ENCODE data around the gene SEC23IP. TPM values are rescaled to one million over a fixed set of nuclear protein-coding genes. Genes with fewer than 3 reads are reported as not detected.
"Not testable (repeated sequence)": the region's sequence is repeated elsewhere in the genome, so short reads cannot be mapped to it uniquely, and the experiment has no call there.

Gene SEC23IP
- polyA plus RNA-seq, 2 donors, result 7.9 to 8.0 TPM

GRCh38 chr10:119896937-119897770 is 4.6 kb downstream of the SEC23IP start:
- H3K27me3 ChIP-seq (ENCODE audit: control insufficient read depth in 1 of 2, insufficient read depth in 2 of 2, low read length in 2 of 2), result no peaks in the 10 kb centered on the region
- no peaks in the 10 kb centered on the region for H3K9me3 ChIP-seq (ENCODE audit: control insufficient read depth in 2 of 2, insufficient read depth in 1 of 2, low read depth in 1 of 2, low read length in 1 of 2)
- peaks cover 7 to 11% of the 10 kb centered on the region in 2 donors for H3K4me1 ChIP-seq (ENCODE audit: control insufficient read depth in 2 of 2, insufficient read depth in 2 of 2, low read length in 1 of 2)
- peaks cover 0 to 2% of the 10 kb centered on the region in 2 donors for H3K36me3 ChIP-seq (ENCODE audit: control insufficient read depth in 2 of 2, insufficient read depth in 2 of 2, low read length in 1 of 2)
- peak overlapping the region in 1 of 2 donors; percentile 57 for H3K27ac ChIP-seq (ENCODE audit: low read depth in 2 of 2, low read length in 1 of 2)
- no peak overlapping the region for H3K4me3 ChIP-seq (ENCODE audit: low read depth in 1 of 2, low read length in 2 of 2)
- WGBS, 2 donors, result 46 to 61% methylated on average over 9 of the region's 9 CpGs

GRCh38 chr10:119898577-119898976 is 6.0 kb downstream of the SEC23IP start:
- 91 to 93% methylated on average over 4 of the region's 4 CpGs for WGBS, 2 donors
- no peaks in the 10 kb centered on the region for H3K9me3 ChIP-seq (ENCODE audit: control insufficient read depth in 2 of 2, insufficient read depth in 1 of 2, low read depth in 1 of 2, low read length in 1 of 2)
- peaks cover under 1 to 6% of the 10 kb centered on the region in 2 donors for H3K36me3 ChIP-seq (ENCODE audit: control insufficient read depth in 2 of 2, insufficient read depth in 2 of 2, low read length in 1 of 2)
- no peaks in the 10 kb centered on the region for H3K27me3 ChIP-seq (ENCODE audit: control insufficient read depth in 1 of 2, insufficient read depth in 2 of 2, low read length in 2 of 2)
- H3K4me1 ChIP-seq (ENCODE audit: control insufficient read depth in 2 of 2, insufficient read depth in 2 of 2, low read length in 1 of 2), result peaks cover 7 to 9% of the 10 kb centered on the region in 2 donors
- no peak overlapping the region for H3K4me3 ChIP-seq (ENCODE audit: low read depth in 1 of 2, low read length in 2 of 2)
- no peak overlapping the region for H3K27ac ChIP-seq (ENCODE audit: low read depth in 2 of 2, low read length in 1 of 2)

- Histone ChIP-seq H3K27ac (ENCODE audit: low read depth in 2 of 2, low read length in 1 of 2) (no peak overlapping the region), H3K36me3 (ENCODE audit: control insufficient read depth in 2 of 2, insufficient read depth in 2 of 2, low read length in 1 of 2) (peaks cover 5 to 7% of the 10 kb centered on the region in 2 donors), H3K27me3 (ENCODE audit: control insufficient read depth in 1 of 2, insufficient read depth in 2 of 2, low read length in 2 of 2) (no peaks in the 10 kb centered on the region), H3K9me3 (ENCODE audit: control insufficient read depth in 2 of 2, insufficient read depth in 1 of 2, low read depth in 1 of 2, low read length in 1 of 2) (no peaks in the 10 kb centered on the region), H3K4me1 (ENCODE audit: control insufficient read depth in 2 of 2, insufficient read depth in 2 of 2, low read length in 1 of 2) (no peaks in the 10 kb centered on the region), H3K4me3 (ENCODE audit: low read depth in 1 of 2, low read length in 2 of 2) (no peak overlapping the region)
- 87 to 90% methylated on average over 16 of the region's 16 CpGs for WGBS, 2 donors
These were observed 11.6 kb downstream of the SEC23IP start for GRCh38 chr10:119903946-119904666.

GRCh38 chr10:119907695-119908094 is 15.2 kb downstream of the SEC23IP start:
- H3K9me3 ChIP-seq (ENCODE audit: control insufficient read depth in 2 of 2, insufficient read depth in 1 of 2, low read depth in 1 of 2, low read length in 1 of 2); H3K27me3 ChIP-seq (ENCODE audit: control insufficient read depth in 1 of 2, insufficient read depth in 2 of 2, low read length in 2 of 2); H3K4me3 ChIP-seq (ENCODE audit: low read depth in 1 of 2, low read length in 2 of 2); H3K27ac ChIP-seq (ENCODE audit: low read depth in 2 of 2, low read length in 1 of 2); H3K36me3 ChIP-seq (ENCODE audit: control insufficient read depth in 2 of 2, insufficient read depth in 2 of 2, low read length in 1 of 2); H3K4me1 ChIP-seq (ENCODE audit: control insufficient read depth in 2 of 2, insufficient read depth in 2 of 2, low read length in 1 of 2): not testable (repeated sequence)
- WGBS, 2 donors, result 96 to 97% methylated on average over 7 of the region's 7 CpGs

- Histone ChIP-seq H3K27ac (ENCODE audit: low read depth in 2 of 2, low read length in 1 of 2) (no peak overlapping the region), H3K9me3 (ENCODE audit: control insufficient read depth in 2 of 2, insufficient read depth in 1 of 2, low read depth in 1 of 2, low read length in 1 of 2) (no peaks in the 10 kb centered on the region), H3K27me3 (ENCODE audit: control insufficient read depth in 1 of 2, insufficient read depth in 2 of 2, low read length in 2 of 2) (no peaks in the 10 kb centered on the region), H3K36me3 (ENCODE audit: control insufficient read depth in 2 of 2, insufficient read depth in 2 of 2, low read length in 1 of 2) (peaks cover 2 to 9% of the 10 kb centered on the region in 2 donors), H3K4me3 (ENCODE audit: low read depth in 1 of 2, low read length in 2 of 2) (no peak overlapping the region), H3K4me1 (ENCODE audit: control insufficient read depth in 2 of 2, insufficient read depth in 2 of 2, low read length in 1 of 2) (no peaks in the 10 kb centered on the region)
These were observed 15.6 kb downstream of the SEC23IP start for GRCh38 chr10:119908166-119908565.

- Histone ChIP-seq H3K4me1 (ENCODE audit: control insufficient read depth in 2 of 2, insufficient read depth in 2 of 2, low read length in 1 of 2) (no peaks in the 10 kb centered on the region), H3K36me3 (ENCODE audit: control insufficient read depth in 2 of 2, insufficient read depth in 2 of 2, low read length in 1 of 2) (peaks cover 0 to 4% of the 10 kb centered on the region in 2 donors), H3K27me3 (ENCODE audit: control insufficient read depth in 1 of 2, insufficient read depth in 2 of 2, low read length in 2 of 2) (no peaks in the 10 kb centered on the region), H3K27ac (ENCODE audit: low read depth in 2 of 2, low read length in 1 of 2) (no peak overlapping the region), H3K9me3 (ENCODE audit: control insufficient read depth in 2 of 2, insufficient read depth in 1 of 2, low read depth in 1 of 2, low read length in 1 of 2) (no peaks in the 10 kb centered on the region), H3K4me3 (ENCODE audit: low read depth in 1 of 2, low read length in 2 of 2) (no peak overlapping the region)
- 97 to 99% methylated on average over 6 of the region's 6 CpGs for WGBS, 2 donors
These were observed 18.2 kb downstream of the SEC23IP start for GRCh38 chr10:119910689-119911088.

GRCh38 chr10:119917777-119918176 is 25.2 kb downstream of the SEC23IP start:
- Histone ChIP-seq H3K4me1 (ENCODE audit: control insufficient read depth in 2 of 2, insufficient read depth in 2 of 2, low read length in 1 of 2) (no peaks in the 10 kb centered on the region), H3K9me3 (ENCODE audit: control insufficient read depth in 2 of 2, insufficient read depth in 1 of 2, low read depth in 1 of 2, low read length in 1 of 2) (no peaks in the 10 kb centered on the region), H3K36me3 (ENCODE audit: control insufficient read depth in 2 of 2, insufficient read depth in 2 of 2, low read length in 1 of 2) (peaks cover 3 to 6% of the 10 kb centered on the region in 2 donors), H3K4me3 (ENCODE audit: low read depth in 1 of 2, low read length in 2 of 2) (no peak overlapping the region), H3K27me3 (ENCODE audit: control insufficient read depth in 1 of 2, insufficient read depth in 2 of 2, low read length in 2 of 2) (no peaks in the 10 kb centered on the region), H3K27ac (ENCODE audit: low read depth in 2 of 2, low read length in 1 of 2) (no peak overlapping the region)
- 71 to 73% methylated on average over 3 of the region's 3 CpGs for WGBS, 2 donors

- Histone ChIP-seq H3K27ac (ENCODE audit: low read depth in 2 of 2, low read length in 1 of 2) (no peak overlapping the region), H3K36me3 (ENCODE audit: control insufficient read depth in 2 of 2, insufficient read depth in 2 of 2, low read length in 1 of 2) (peaks cover 6 to 9% of the 10 kb centered on the region in 2 donors), H3K4me1 (ENCODE audit: control insufficient read depth in 2 of 2, insufficient read depth in 2 of 2, low read length in 1 of 2) (no peaks in the 10 kb centered on the region), H3K27me3 (ENCODE audit: control insufficient read depth in 1 of 2, insufficient read depth in 2 of 2, low read length in 2 of 2) (no peaks in the 10 kb centered on the region), H3K9me3 (ENCODE audit: control insufficient read depth in 2 of 2, insufficient read depth in 1 of 2, low read depth in 1 of 2, low read length in 1 of 2) (no peaks in the 10 kb centered on the region), H3K4me3 (ENCODE audit: low read depth in 1 of 2, low read length in 2 of 2) (no peak overlapping the region)
- 92 to 95% methylated on average over 3 of the region's 3 CpGs for WGBS, 2 donors
These were observed 26.7 kb downstream of the SEC23IP start for GRCh38 chr10:119919271-119919670.

GRCh38 chr10:119919826-119920225 is 27.3 kb downstream of the SEC23IP start:
- Histone ChIP-seq H3K36me3 (ENCODE audit: control insufficient read depth in 2 of 2, insufficient read depth in 2 of 2, low read length in 1 of 2) (peaks cover 6 to 9% of the 10 kb centered on the region in 2 donors), H3K9me3 (ENCODE audit: control insufficient read depth in 2 of 2, insufficient read depth in 1 of 2, low read depth in 1 of 2, low read length in 1 of 2) (no peaks in the 10 kb centered on the region), H3K4me1 (ENCODE audit: control insufficient read depth in 2 of 2, insufficient read depth in 2 of 2, low read length in 1 of 2) (no peaks in the 10 kb centered on the region), H3K27ac (ENCODE audit: low read depth in 2 of 2, low read length in 1 of 2) (no peak overlapping the region), H3K4me3 (ENCODE audit: low read depth in 1 of 2, low read length in 2 of 2) (no peak overlapping the region), H3K27me3 (ENCODE audit: control insufficient read depth in 1 of 2, insufficient read depth in 2 of 2, low read length in 2 of 2) (no peaks in the 10 kb centered on the region)
- WGBS, 2 donors, result 85 to 87% methylated on average over 1 of the region's 1 CpG
